Dermis blood vessel endothelial cell (primary cell): ENCODE measurements around the gene PARP1. TPM values are rescaled to one million over a fixed set of nuclear protein-coding genes. Genes with fewer than 3 reads are reported as not detected.
"Not testable (repeated sequence)": the region's sequence is repeated elsewhere in the genome, so short reads cannot be mapped to it uniquely, and the experiment has no call there.

Experiments
- DNase-seq: peaks from one replicate; pipeline ENCODE4 v3.0.0; 2010
- total RNA-seq: library from RNA; depleted of rRNA; stranded (reverse); fragments of >200 nt; gene quantifications from 2 replicates; pipeline ENCODE4 v1.2.3, GENCODE V29; 2014

PARP1 gene
- total RNA-seq, 1 donor from 2014 or later, result 126 TPM

- DNase-seq, result peak; percentile 44
Observed at GRCh38 chr1:226349801-226350518, 57.9 kb downstream of the PARP1 start.

DNA sequence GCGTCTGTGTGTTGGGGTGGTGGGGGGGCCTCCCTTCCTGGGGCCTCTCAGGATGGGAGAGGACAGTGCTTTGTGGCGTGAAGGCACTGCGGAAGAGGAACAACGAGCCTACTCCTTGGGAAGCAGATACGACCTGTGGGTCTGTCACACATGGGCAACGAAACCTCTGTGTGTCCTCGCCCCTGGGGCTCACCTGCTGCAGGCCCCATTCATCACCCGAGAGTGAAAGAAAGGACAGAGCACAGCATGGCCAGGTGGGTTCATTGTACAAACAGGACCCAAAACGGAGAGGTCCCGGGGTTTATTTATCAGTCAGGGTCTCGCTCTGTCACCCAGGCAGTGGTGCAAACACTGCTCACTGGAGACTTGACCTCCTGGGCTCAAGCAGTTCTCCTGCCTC, 58.8 kb downstream of the PARP1 start:
- DNase-seq, result no peak

- DNase-seq, result no peak
Observed at GRCh38 chr1:226344441-226345259, 63.2 kb downstream of the PARP1 start.

GRCh38 chr1:226342656-226343055, 65.2 kb downstream of the PARP1 start:
- DNase-seq, result no peak

DNA sequence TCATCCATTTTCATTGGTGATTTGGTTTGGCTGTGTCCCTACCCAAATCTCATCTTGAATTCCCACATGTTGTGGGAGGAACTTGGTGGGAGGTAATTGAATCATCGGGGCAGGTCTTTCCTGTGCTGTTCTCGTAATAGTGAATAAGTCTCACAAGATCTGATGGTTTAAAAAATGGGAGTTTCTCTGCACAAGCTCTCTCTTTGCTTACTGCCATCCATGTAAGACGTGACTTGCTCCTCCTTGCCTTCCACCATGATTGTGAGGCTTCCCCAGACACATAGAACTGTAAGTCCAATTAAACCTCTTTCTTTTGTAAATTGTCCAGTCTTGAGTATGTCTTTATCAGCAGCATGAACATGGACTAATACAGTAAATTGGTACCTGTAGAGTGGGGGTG, 67.8 kb downstream of the PARP1 start:
- DNase-seq, result not testable (repeated sequence)

DNA sequence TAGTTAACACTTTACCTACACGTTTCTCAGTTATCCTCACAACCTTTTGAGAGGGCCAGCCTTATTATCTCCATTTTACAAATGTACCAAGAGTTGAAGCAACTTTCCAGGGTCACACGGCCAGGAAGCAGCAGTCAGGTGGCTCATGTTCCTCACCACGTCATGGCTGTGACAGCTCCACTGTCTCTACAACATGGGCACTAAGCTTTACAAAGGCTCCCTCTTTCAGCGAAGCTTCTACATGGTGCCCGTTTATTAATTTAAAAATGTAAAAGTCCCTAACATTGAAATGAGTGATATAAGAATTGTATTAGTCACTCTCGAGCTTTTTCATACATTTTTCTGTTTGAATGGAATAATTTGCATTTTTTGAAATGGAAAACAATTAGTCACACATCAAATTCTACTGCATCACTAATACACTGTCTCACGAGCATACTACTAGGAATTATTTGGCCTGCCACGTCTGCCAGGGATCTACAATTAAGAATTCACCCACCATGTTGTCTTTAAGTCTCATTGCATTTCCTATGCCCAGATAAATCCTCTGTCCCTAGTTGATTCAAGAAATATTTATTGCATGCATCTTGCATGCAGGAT, 70.5 kb downstream of the PARP1 start:
- DNase-seq, result no peak

DNA sequence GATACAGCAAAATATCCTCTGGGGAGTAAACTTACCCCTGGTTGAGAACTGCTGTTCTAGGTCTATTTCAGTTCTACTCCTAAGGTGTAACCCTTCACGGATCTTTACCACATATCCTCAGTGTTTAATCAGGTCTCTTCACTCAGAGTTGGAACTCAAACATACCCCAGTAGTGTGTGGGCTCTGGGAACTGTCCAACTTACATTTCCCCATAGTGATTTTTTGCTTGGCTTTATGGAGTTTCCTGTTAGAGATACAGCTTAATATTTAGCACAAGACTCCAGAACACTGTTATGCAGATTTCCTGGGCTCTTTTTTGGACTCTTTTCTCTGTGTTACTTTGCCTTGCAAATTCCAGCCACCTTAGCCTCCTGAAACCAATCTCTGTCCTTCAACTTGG, 72.2 kb downstream of the PARP1 start:
- DNase-seq, result no peak

DNA sequence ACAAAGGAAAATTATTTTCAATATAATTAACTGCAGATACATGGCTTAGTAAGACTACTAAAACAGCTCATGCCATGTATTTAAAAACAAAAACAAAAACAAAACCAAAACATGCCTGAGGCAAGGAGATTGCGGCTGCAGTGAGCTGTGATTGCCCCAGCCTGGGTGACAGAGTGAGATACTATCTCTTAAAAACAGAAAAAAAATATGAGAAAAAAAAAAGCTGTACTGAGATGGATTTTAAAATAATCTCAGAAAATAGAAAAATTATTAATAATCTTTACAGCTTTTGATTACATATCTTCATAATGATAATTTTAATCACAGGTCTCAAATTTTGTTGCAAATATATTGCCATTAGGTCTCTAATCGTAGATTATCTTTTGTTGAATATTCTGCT, 74.9 kb downstream of the PARP1 start:
- no peak for DNase-seq

GRCh38 chr1:226329237-226329636, 78.7 kb downstream of the PARP1 start:
- DNase-seq, result no peak

DNA sequence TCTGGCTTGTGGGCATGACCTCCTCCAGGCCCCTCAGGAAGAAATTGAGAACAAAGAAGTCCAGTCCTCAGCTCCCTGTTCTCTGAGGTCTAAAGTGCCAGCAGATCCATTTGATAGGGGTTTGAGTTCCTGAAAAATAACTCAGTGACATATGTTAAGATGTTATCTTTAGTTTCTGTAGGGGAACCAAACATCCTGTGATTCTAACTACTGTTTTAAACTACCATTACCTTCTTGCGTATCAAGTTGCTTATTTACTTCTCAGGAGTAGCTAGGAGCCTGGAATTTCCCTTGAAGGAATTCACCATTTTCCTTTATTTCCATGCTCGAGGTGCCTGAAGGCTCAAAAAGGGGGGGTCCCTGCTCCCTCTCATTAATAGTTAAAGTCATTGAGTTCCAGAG, 80.1 kb downstream of the PARP1 start:
- DNase-seq, result no peak

DNA sequence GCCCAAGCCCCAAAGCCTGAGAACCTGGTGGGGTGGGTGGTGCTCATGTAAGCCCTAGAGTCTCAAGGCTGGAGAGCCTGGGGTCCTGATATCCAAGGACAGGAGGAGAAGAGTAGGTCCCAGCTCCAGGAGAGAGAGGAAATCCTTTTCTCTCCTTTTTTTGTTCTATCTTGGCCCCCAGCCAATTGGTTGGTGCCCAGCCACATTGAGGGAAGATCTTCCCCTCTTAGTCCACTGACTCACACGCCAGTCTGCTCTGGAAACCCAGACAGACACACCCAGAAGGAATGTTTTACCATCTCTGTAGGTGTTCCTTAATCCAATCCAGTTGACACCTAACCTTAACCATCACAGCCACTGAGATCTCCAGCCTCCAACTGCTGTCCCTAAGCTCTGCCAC, 82.7 kb downstream of the PARP1 start:
- no peak for DNase-seq

GRCh38 chr1:226324479-226324878, 83.4 kb downstream of the PARP1 start:
- no peak for DNase-seq

- no peak for DNase-seq
Observed at GRCh38 chr1:226322986-226323385, 84.9 kb downstream of the PARP1 start.

DNA sequence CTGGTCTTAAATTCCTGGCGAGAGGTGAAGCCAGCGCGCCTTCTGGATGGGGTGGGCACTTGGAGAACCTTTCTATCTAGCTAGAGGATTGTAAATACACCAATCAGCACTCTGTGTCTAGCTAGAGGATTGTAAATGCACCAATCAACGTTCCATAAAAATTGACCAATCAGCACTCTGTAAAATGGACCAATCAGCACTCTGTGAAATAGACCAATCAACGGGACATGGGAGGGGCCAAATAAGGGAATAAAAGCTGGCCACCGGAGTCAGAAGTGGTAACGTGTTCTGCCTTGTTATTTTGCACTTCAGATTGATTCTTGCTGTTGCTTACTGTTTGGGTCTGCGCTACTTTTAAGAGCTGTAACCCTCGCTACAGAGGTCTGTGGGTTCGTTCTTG, 87.0 kb downstream of the PARP1 start:
- DNase-seq, result no peak

- no peak for DNase-seq
Observed at GRCh38 chr1:226318471-226318870, 89.4 kb downstream of the PARP1 start.

DNA sequence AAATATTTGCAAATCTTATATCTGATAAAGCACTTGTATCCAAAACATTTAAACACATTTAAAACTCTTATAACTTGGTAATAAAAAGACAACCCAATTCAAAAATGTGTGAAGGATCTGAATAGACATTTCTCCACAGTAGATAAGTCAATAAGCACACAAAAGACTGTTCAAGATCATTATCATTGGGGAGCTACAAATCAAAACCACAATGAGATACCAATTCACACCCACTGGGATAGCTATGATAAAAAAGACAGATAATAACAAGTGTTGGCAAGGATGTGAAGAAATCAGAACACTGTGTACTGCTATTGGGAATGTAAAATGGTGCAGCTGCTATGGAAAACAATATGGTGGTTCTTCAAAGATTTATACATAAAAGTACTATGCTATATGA, 93.8 kb downstream of the PARP1 start:
- DNase-seq, result no peak

GRCh38 chr1:226312065-226312464, 95.8 kb downstream of the PARP1 start:
- DNase-seq, result no peak

GRCh38 chr1:226311376-226311775, 96.5 kb downstream of the PARP1 start:
- DNase-seq, result no peak

Other genes with a start within 250 kb of the PARP1 start
- 41.9 and 50.5 TPM in 2 replicates for gene ACBD3, start 221.4 kb downstream of the PARP1 start, total RNA-seq
- gene MIXL1, start 184.4 kb downstream of the PARP1 start, total RNA-seq, result 0.05 TPM in 1 of 2 replicates, not detected in the other
- gene LIN9, start 98.9 kb downstream of the PARP1 start, total RNA-seq, result 5.8 and 8.0 TPM in 2 replicates
- 0.19 and 0.34 TPM in 2 replicates for gene STUM, start 140.7 kb upstream of the PARP1 start, total RNA-seq